GM23338 (cell line): ENCODE results near the gene EIF4G3.

Experiments used
- EZH2 ChIP-seq: fragments of 200-600 bp; sonication (generic); IDR thresholded peaks from one replicate; pipeline ENCODE4 v1.8.0; 2017; ENCODE audit warnings: antibody characterized with exemption, mild to moderate bottlenecking, low read depth; ENCODE audit not compliant: unreplicated experiment
- TF ChIP-seq, protein P1 (sequence below), 2 experiments: fragments of 200-600 bp in 1 of 2; sonication (generic) in 1 of 2; conservative IDR thresholded peaks; 2 replicates each; pipeline versions ENCODE4 v1.5.1 to v1.6.1; 2016 to 2017; ENCODE audit warnings: antibody characterized with exemption in 2 of 2, low read depth in 2 of 2, mild to moderate bottlenecking in 2 of 2, moderate library complexity in 1 of 2
- TF ChIP-seq, protein P2 (sequence below): IDR thresholded peaks from one replicate; pipeline ENCODE4 v1.6.1; 2018; ENCODE audit warnings: antibody characterized with exemption; ENCODE audit not compliant: unreplicated experiment

DNA sequence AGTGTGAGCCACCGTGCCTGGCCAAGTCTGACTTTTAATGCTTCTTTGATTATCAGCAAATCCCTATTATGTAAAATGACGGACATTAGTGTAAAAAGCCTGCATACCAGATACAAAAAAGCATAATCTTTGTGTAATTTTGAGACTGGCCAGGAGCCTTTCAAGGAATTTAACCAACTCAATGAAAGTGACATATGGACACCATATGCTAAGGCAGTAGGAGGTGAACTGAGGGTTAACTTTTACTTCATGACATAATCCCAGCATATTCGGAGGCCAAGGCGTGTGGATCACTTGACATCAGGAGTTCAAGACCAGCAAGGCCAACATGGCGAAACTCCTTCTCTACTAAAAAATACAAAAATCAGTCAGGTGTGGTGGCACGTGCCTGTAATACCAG, 94.6 kb downstream of the EIF4G3 start:
- TF ChIP-seq, protein P1, sequence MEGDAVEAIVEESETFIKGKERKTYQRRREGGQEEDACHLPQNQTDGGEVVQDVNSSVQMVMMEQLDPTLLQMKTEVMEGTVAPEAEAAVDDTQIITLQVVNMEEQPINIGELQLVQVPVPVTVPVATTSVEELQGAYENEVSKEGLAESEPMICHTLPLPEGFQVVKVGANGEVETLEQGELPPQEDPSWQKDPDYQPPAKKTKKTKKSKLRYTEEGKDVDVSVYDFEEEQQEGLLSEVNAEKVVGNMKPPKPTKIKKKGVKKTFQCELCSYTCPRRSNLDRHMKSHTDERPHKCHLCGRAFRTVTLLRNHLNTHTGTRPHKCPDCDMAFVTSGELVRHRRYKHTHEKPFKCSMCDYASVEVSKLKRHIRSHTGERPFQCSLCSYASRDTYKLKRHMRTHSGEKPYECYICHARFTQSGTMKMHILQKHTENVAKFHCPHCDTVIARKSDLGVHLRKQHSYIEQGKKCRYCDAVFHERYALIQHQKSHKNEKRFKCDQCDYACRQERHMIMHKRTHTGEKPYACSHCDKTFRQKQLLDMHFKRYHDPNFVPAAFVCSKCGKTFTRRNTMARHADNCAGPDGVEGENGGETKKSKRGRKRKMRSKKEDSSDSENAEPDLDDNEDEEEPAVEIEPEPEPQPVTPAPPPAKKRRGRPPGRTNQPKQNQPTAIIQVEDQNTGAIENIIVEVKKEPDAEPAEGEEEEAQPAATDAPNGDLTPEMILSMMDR (conservative IDR thresholded peaks at IDR 0.05; ENCODE audit: low read depth in 2 of 2) = no peak
- no peak for TF ChIP-seq EZH2
- TF ChIP-seq, protein P2, sequence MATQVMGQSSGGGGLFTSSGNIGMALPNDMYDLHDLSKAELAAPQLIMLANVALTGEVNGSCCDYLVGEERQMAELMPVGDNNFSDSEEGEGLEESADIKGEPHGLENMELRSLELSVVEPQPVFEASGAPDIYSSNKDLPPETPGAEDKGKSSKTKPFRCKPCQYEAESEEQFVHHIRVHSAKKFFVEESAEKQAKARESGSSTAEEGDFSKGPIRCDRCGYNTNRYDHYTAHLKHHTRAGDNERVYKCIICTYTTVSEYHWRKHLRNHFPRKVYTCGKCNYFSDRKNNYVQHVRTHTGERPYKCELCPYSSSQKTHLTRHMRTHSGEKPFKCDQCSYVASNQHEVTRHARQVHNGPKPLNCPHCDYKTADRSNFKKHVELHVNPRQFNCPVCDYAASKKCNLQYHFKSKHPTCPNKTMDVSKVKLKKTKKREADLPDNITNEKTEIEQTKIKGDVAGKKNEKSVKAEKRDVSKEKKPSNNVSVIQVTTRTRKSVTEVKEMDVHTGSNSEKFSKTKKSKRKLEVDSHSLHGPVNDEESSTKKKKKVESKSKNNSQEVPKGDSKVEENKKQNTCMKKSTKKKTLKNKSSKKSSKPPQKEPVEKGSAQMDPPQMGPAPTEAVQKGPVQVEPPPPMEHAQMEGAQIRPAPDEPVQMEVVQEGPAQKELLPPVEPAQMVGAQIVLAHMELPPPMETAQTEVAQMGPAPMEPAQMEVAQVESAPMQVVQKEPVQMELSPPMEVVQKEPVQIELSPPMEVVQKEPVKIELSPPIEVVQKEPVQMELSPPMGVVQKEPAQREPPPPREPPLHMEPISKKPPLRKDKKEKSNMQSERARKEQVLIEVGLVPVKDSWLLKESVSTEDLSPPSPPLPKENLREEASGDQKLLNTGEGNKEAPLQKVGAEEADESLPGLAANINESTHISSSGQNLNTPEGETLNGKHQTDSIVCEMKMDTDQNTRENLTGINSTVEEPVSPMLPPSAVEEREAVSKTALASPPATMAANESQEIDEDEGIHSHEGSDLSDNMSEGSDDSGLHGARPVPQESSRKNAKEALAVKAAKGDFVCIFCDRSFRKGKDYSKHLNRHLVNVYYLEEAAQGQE = no peak
